Ishikawa (cell line): ENCODE data around the gene SEC24D.

Source experiments
- CEBPB ChIP-seq: IDR thresholded peaks from 2 replicates; pipeline ENCODE4 v1.6.1; 2012
- EP300 ChIP-seq: IDR thresholded peaks from 2 replicates; pipeline ENCODE4 v1.6.1; 2012; ENCODE audit warnings: borderline replicate concordance
- FOXM1 ChIP-seq: IDR thresholded peaks from 2 replicates; pipeline ENCODE4 v1.6.1; 2012; ENCODE audit warnings: low read depth, borderline replicate concordance
- YY1 ChIP-seq: IDR thresholded peaks from 2 replicates; pipeline ENCODE4 v1.6.1; 2012; ENCODE audit warnings: low read depth
- TF ChIP-seq, protein P1 (sequence below): IDR thresholded peaks from 2 replicates; pipeline ENCODE4 v1.6.1; 2012
- TF ChIP-seq, protein P2 (sequence below): IDR thresholded peaks from 2 replicates; pipeline ENCODE4 v1.6.1; 2012; ENCODE audit warnings: low read depth, mild to moderate bottlenecking

DNA sequence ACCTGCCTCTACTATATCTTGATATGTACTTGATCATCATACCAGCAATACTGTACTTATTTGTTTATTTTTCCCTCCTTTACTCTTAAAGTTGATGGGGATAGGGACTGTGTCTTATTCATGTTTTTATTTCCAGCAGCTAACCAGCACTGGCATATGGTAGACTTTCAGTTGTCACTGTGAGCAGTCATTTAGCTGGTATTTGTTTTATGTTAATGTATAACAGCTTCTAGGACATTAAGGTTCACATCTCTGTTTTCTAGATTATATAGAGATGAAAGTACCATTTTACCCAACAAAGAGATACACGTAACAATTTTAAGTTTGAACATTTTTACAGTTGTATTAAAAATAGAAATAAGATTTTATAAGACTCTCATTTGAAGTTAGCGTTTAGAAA is 132.8 kb downstream of the SEC24D start:
- TF ChIP-seq CEBPB: no peak
- no peak for TF ChIP-seq EP300
- TF ChIP-seq, protein P1, sequence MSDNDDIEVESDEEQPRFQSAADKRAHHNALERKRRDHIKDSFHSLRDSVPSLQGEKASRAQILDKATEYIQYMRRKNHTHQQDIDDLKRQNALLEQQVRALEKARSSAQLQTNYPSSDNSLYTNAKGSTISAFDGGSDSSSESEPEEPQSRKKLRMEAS: no peak
- no peak for TF ChIP-seq FOXM1
- TF ChIP-seq YY1: no peak
- TF ChIP-seq, protein P2, sequence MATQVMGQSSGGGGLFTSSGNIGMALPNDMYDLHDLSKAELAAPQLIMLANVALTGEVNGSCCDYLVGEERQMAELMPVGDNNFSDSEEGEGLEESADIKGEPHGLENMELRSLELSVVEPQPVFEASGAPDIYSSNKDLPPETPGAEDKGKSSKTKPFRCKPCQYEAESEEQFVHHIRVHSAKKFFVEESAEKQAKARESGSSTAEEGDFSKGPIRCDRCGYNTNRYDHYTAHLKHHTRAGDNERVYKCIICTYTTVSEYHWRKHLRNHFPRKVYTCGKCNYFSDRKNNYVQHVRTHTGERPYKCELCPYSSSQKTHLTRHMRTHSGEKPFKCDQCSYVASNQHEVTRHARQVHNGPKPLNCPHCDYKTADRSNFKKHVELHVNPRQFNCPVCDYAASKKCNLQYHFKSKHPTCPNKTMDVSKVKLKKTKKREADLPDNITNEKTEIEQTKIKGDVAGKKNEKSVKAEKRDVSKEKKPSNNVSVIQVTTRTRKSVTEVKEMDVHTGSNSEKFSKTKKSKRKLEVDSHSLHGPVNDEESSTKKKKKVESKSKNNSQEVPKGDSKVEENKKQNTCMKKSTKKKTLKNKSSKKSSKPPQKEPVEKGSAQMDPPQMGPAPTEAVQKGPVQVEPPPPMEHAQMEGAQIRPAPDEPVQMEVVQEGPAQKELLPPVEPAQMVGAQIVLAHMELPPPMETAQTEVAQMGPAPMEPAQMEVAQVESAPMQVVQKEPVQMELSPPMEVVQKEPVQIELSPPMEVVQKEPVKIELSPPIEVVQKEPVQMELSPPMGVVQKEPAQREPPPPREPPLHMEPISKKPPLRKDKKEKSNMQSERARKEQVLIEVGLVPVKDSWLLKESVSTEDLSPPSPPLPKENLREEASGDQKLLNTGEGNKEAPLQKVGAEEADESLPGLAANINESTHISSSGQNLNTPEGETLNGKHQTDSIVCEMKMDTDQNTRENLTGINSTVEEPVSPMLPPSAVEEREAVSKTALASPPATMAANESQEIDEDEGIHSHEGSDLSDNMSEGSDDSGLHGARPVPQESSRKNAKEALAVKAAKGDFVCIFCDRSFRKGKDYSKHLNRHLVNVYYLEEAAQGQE: no peak
